ENCODE results near the gene C1QL1.

C1QL1 gene

GRCh38 chr17:44988044-44988942, 20.2 kb upstream of the C1QL1 start:
- no peak for DNase-seq

GRCh38 chr17:44983563-44983962, 15.5 kb upstream of the C1QL1 start:
- DNase-seq = no peak

GRCh38 chr17:44982113-44982702, 14.1 kb upstream of the C1QL1 start:
- no peak for DNase-seq

GRCh38 chr17:44981221-44981968, 13.3 kb upstream of the C1QL1 start:
- DNase-seq = no peak

GRCh38 chr17:44979426-44979995, 11.4 kb upstream of the C1QL1 start:
- no peak for DNase-seq

GRCh38 chr17:44978807-44979206, 10.7 kb upstream of the C1QL1 start:
- DNase-seq = no peak

- DNase-seq = no peak
Measured at GRCh38 chr17:44977814-44978550, 9.9 kb upstream of the C1QL1 start.

- no peak for DNase-seq
Measured at GRCh38 chr17:44977065-44977464, 9.0 kb upstream of the C1QL1 start.

- DNase-seq = no peak
Measured at GRCh38 chr17:44976206-44976605, 8.1 kb upstream of the C1QL1 start.

- no peak for DNase-seq
Measured at GRCh38 chr17:44972953-44973352, 4.8 kb upstream of the C1QL1 start.

GRCh38 chr17:44971776-44972483, 3.8 kb upstream of the C1QL1 start:
- no peak for DNase-seq

- DNase-seq = no peak
Measured at GRCh38 chr17:44970136-44970741, 2.1 kb upstream of the C1QL1 start.

GRCh38 chr17:44969144-44969780, 1.2 kb upstream of the C1QL1 start:
- no peak for DNase-seq

GRCh38 chr17:44967907-44968224, 237 bp downstream of the C1QL1 start:
- no peak for DNase-seq

GRCh38 chr17:44967026-44967906, 837 bp downstream of the C1QL1 start:
- no peak for DNase-seq

- DNase-seq = no peak
Measured at GRCh38 chr17:44966348-44967025, 1.6 kb downstream of the C1QL1 start.

- DNase-seq = no peak
Measured at GRCh38 chr17:44965481-44966234, 2.4 kb downstream of the C1QL1 start.

GRCh38 chr17:44961921-44962350, 6.2 kb downstream of the C1QL1 start:
- no peak for DNase-seq

- no peak for DNase-seq
Measured at GRCh38 chr17:44960691-44961090, 7.4 kb downstream of the C1QL1 start.
